Activated naive CD8-positive, alpha-beta T cell (primary cell): Measurements from ENCODE around the gene KCNK13.
"Not testable (repeated sequence)": the region's sequence is repeated elsewhere in the genome, so short reads cannot be mapped to it uniquely, and the experiment has no call there.

Source experiments
- H3K27ac Mint-ChIP-seq: one replicate; pipeline ENCODE4 v1.8.0; 2021; ENCODE audit warnings: mixed read lengths
- H3K27me3 Mint-ChIP-seq: one replicate; pipeline ENCODE4 v1.8.0; 2021; ENCODE audit warnings: mixed read lengths
- H3K36me3 Mint-ChIP-seq: one replicate; pipeline ENCODE4 v1.8.0; 2021; ENCODE audit warnings: mixed read lengths
- H3K4me1 Mint-ChIP-seq: one replicate; pipeline ENCODE4 v1.8.0; 2021; ENCODE audit warnings: low read depth, mixed read lengths
- H3K4me3 Mint-ChIP-seq: one replicate; pipeline ENCODE4 v1.8.0; 2021; ENCODE audit warnings: mild to moderate bottlenecking, mixed read lengths
- H3K9me3 Mint-ChIP-seq: one replicate; pipeline ENCODE4 v1.8.0; 2021; ENCODE audit warnings: low read depth, mixed read lengths

The KCNK13 gene

DNA sequence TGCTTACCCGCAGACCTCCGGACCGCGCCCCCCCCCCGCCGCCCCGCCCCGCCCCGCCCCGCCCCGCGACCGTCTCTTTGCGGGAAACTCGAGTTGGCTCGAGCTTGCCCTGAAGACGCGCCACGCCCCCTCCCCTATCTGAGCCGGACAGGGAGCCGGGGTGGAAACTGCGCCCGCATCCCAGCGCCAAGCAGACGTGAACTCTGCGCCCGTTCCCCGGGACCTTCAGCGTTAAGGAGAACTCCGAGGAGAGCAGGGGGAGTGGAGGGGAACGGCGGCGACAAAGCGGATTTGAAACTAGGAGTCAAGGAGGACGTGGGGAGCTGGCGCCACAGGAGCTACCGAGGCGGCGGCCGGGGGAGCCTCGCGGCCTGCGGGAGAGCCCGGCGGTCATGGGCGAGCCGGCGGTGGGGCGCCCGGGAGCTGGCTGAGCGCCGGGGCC lies at the start of gene KCNK13:
Gene KCNK13 (plus strand): TSS at position 310 of the 442 bp plus-strand sequence. CDS start 212 bp downstream, outside the sequence.
- Mint-ChIP-seq H3K4me3 (peak within 1 kb of the TSS; percentile 89), H3K4me1 (peaks cover 18% of the 10 kb centered on the region), H3K27ac (no peak within 1 kb of the TSS), H3K9me3 (no peaks in the 10 kb centered on the region), H3K36me3 (no peaks in the 10 kb centered on the region), H3K27me3 (peaks cover 50% of the 10 kb centered on the region)

DNA sequence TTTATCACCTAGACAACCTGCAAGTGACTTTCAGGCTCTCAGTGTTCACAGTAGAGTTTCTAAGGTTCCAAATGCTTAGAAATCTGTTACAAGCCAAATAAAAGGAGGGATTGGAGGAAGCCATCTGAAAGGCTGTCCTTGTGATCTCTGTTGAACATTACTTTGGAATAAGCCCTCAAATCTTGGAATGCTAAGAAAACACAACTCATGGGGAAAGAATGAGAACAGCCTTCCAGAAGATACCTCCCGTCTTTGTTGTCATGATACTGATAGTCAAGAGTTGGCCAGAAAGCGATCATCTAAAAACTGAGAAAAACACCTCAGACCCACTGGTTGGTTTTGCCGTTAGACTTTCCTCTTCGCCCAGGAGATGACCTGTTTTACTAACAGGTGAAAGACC lies 44.4 kb upstream of the KCNK13 start:
- H3K27ac Mint-ChIP-seq: no peak overlapping the region
- H3K27me3 Mint-ChIP-seq: no peaks in the 10 kb centered on the region
- H3K4me1 Mint-ChIP-seq: peaks cover 9% of the 10 kb centered on the region
- no peak overlapping the region for H3K4me3 Mint-ChIP-seq
- peaks cover 20% of the 10 kb centered on the region for H3K36me3 Mint-ChIP-seq
- no peaks in the 10 kb centered on the region for H3K9me3 Mint-ChIP-seq

GRCh38 chr14:90019824-90020523 lies 41.8 kb upstream of the KCNK13 start:
- Mint-ChIP-seq H3K9me3 (no peaks in the 10 kb centered on the region), H3K27me3 (no peaks in the 10 kb centered on the region), H3K4me1 (peaks cover 11% of the 10 kb centered on the region), H3K4me3 (no peak overlapping the region), H3K36me3 (peaks cover 28% of the 10 kb centered on the region), H3K27ac (peak overlapping the region; percentile 18)

DNA sequence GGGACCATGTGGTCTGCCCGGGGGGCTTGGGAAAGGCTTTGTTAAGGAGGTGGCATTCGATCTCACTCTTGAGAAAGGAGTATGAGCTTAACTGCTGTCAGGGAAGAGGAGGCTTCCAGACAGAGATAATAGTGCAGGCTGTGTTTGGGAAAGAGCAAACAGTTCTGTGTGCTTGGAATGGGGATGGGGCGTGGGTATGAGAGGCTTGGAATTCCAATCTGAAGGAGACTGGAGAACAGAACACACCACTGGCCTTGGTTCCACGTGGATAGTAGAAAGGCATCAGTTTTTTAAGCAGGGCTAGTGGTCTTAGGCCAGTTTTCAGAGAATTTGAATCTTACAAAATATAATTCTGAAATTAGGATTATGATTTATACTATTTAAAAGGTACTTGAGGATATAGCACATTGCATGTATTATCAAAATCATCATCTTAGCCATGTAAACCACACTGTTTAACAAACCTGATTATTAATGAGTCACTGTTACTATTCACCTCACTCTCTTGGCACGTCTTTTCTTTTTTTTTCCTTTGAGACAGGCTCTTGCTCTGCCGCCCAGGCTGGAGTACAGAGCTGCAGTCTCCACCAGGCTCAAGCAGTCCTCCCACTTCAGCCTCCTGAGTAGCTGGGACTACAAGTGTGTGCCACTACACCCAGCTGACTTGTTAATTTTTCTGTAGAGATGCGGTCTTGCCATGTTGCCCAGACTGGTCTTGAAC lies 38.5 kb upstream of the KCNK13 start:
- Mint-ChIP-seq H3K9me3 (no peaks in the 10 kb centered on the region), H3K36me3 (peaks cover 29% of the 10 kb centered on the region), H3K4me3 (no peak overlapping the region), H3K27me3 (no peaks in the 10 kb centered on the region), H3K27ac (no peak overlapping the region), H3K4me1 (peaks cover 11% of the 10 kb centered on the region)

GRCh38 chr14:90024910-90025309 lies 36.9 kb upstream of the KCNK13 start:
- H3K4me3 Mint-ChIP-seq: no peak overlapping the region
- no peaks in the 10 kb centered on the region for H3K9me3 Mint-ChIP-seq
- no peaks in the 10 kb centered on the region for H3K27me3 Mint-ChIP-seq
- H3K36me3 Mint-ChIP-seq: peaks cover 23% of the 10 kb centered on the region
- no peak overlapping the region for H3K27ac Mint-ChIP-seq
- peaks cover 5% of the 10 kb centered on the region for H3K4me1 Mint-ChIP-seq

GRCh38 chr14:90026608-90027007 lies 35.2 kb upstream of the KCNK13 start:
- not testable (repeated sequence) for H3K4me1 Mint-ChIP-seq, H3K27ac Mint-ChIP-seq, H3K4me3 Mint-ChIP-seq, H3K27me3 Mint-ChIP-seq, H3K9me3 Mint-ChIP-seq
- H3K36me3 Mint-ChIP-seq: peaks cover 27% of the 10 kb centered on the region

- H3K36me3 Mint-ChIP-seq: peaks cover 29% of the 10 kb centered on the region
- no peak overlapping the region for H3K27ac Mint-ChIP-seq
- peaks cover 4% of the 10 kb centered on the region for H3K4me1 Mint-ChIP-seq
- H3K9me3 Mint-ChIP-seq: no peaks in the 10 kb centered on the region
- no peak overlapping the region for H3K4me3 Mint-ChIP-seq
- H3K27me3 Mint-ChIP-seq: no peaks in the 10 kb centered on the region
Measured at GRCh38 chr14:90027842-90028241, 34.0 kb upstream of the KCNK13 start.

DNA sequence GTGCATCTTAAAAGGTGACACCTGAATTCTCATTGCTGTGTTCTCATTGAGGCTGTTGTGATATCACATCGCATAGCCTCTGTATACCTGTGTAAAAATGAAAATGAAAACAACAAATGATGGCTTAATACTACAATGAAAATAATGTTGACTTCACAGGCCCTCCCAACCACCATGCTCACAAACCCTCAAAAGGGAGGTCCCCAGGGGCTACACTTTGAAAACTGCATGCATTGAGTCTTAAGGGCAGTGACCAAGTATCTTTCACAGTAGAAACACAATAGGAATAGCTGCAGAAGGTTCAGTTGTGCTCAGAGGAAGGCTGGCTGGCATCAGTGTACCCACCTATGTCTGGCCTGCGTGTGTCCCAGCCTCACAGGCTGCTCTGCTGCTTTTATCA lies 27.6 kb upstream of the KCNK13 start:
- H3K4me3 Mint-ChIP-seq: no peak overlapping the region
- H3K36me3 Mint-ChIP-seq: peaks cover 25% of the 10 kb centered on the region
- no peak overlapping the region for H3K27ac Mint-ChIP-seq

DNA sequence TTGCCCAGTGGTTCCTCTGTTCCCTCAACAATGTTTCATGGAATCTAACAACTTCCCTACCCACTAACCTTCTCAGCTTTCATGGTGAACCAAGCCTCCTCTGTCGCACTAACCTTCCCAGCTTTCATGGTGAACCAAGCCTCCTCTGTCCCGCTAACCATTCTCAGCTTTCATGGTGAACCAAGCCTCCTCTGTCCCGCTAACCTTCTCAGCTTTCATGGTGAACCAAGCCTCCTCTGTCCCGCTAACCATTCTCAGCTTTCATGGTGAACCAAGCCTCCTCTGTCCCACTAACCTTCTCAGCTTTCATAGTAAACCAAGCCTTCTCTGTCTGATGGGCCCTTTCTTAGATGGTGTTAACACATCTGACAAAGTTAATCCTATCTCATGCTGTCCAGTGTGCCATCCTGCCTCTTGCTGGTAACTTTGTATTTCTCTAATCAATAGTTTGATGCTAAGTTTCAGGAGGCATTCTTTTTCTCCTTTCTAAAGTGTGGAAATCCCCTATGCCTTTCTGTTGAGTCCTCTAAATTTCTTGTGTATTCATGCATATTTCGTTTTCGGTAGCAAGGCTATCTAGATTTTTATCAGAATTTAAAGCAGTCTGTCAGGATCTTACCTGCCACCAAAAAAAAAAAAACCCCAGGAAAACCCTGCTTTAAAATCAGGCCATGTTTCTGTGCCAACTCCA lies 26.8 kb upstream of the KCNK13 start:
- no peak overlapping the region for H3K27ac Mint-ChIP-seq
- H3K36me3 Mint-ChIP-seq: peaks cover 27% of the 10 kb centered on the region
- no peaks in the 10 kb centered on the region for H3K27me3 Mint-ChIP-seq
- H3K4me3 Mint-ChIP-seq: no peak overlapping the region
- no peaks in the 10 kb centered on the region for H3K9me3 Mint-ChIP-seq
- no peaks in the 10 kb centered on the region for H3K4me1 Mint-ChIP-seq

More for the DNA sequence above, 27.6 kb upstream of the KCNK13 start:
- Mint-ChIP-seq H3K9me3 (no peaks in the 10 kb centered on the region), H3K27me3 (no peaks in the 10 kb centered on the region), H3K4me1 (no peaks in the 10 kb centered on the region)

DNA sequence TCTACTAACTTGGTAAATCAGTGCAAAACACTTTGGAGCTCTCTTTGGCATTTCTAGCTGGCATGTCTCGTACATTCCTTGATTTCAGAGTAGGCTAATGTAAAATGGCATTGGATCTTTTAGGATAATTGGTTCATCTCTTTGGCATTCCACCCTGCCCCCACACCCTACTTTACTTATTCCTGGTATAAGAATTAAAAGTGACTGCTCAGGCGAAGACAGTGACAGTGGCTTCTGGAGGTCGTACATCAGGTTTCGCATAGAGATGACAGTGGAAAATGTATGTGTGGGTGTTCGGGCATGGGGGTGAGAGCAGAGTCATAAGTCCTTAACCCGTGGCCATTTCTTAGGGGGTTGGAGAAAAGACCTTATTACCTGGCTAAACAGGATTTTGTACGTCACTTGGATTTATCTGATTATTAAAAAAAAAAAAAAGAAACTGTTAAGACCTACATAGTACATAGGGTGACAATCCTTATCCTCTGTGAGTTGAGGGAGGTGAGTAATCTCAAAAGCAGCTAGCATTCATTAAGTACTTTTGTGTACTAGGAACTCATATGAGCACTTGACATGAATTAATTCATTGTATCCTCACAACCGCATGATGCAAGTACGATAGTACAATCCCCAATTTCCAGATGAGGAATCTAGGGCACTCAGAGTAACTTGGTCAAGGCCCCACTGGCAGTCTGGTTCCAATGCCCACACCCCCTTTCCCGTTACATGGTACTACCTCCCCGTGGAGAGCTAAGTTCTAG lies 22.4 kb upstream of the KCNK13 start:
- no peaks in the 10 kb centered on the region for H3K27me3 Mint-ChIP-seq
- H3K27ac Mint-ChIP-seq: no peak overlapping the region
- peaks cover 5% of the 10 kb centered on the region for H3K4me1 Mint-ChIP-seq
- H3K4me3 Mint-ChIP-seq: no peak overlapping the region
- H3K9me3 Mint-ChIP-seq: no peaks in the 10 kb centered on the region
- peaks cover 21% of the 10 kb centered on the region for H3K36me3 Mint-ChIP-seq

DNA sequence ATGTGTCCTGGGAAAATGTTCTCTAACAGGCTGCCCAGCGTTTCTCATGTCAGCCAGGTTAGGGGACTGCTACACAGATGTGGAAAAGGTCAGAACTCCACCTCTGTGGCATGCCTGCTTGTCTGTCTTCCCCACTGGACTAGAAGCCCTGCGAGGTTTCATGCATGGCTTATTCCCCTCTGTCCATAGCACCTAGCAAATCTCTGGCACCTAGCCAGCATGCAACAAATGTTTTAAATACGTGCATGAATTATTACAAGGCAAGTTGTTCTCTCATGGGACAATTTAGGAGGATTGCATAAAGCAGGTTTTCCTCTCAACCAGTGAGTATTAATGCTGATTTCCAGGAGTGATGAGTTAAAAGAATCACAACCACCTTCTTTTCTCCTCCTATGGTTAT lies 21.4 kb upstream of the KCNK13 start:
- H3K4me3 Mint-ChIP-seq: no peak overlapping the region
- no peak overlapping the region for H3K27ac Mint-ChIP-seq
- H3K36me3 Mint-ChIP-seq: peaks cover 27% of the 10 kb centered on the region
- H3K9me3 Mint-ChIP-seq: no peaks in the 10 kb centered on the region
- H3K4me1 Mint-ChIP-seq: peaks cover 5% of the 10 kb centered on the region
- no peaks in the 10 kb centered on the region for H3K27me3 Mint-ChIP-seq

DNA sequence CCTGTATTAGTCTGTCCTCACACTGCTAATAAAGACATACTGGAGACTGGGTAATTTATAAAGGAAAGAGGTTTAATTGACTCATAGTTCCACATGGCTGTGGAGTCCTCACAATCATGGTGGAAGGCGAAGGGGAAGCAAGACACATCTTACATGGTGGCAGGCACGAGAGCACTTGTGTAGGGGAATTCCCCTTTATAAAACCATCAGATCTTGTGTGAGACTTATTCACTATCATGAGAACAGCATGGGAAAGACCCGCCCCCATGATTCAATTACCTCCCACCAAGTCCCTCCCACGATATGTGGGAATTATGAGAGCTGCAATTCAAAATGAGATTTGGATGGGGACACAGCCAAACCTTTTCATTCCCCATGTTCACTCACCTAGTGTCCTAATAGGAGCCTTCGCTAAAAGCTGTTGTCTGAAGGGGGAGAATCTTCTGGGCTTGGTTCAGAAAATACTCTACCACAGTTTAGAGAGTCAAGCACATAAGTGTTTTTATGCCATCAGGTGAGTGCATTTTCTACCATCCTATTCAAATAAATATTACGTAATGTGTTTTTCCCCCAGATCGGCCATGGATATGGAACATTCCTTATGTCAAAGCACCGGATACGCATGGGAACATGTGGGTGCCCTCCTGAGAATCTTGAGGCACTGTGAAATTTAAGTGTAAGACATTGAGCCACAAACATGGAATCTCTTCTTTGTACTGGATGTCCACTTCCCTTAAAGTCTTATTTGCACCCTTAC lies 19.1 kb upstream of the KCNK13 start:
- no peaks in the 10 kb centered on the region for H3K27me3 Mint-ChIP-seq
- H3K9me3 Mint-ChIP-seq: no peaks in the 10 kb centered on the region
- peak overlapping the region; percentile 47 for H3K27ac Mint-ChIP-seq
- no peak overlapping the region for H3K4me3 Mint-ChIP-seq
- peaks cover 26% of the 10 kb centered on the region for H3K36me3 Mint-ChIP-seq
- peaks cover 5% of the 10 kb centered on the region for H3K4me1 Mint-ChIP-seq

DNA sequence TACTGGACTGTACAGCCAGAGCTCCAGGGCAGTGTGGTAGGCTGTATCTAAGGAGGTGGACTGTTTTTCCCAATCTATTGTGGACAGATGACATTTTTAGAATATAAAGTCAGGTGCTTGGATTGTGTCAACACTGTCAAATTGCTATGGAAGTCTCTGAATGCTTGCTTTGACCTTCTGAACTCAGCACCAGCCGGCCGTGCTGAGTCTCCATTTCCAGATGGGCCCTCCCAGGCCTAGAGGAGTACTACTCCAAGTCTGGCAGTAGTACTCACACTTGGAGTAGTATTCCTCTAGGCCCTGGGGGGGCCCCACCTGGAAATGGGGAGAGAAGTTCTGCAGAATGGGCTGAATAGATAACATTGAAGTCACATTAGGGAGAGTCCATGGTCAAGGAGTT lies 16.2 kb upstream of the KCNK13 start:
- no peaks in the 10 kb centered on the region for H3K27me3 Mint-ChIP-seq

DNA sequence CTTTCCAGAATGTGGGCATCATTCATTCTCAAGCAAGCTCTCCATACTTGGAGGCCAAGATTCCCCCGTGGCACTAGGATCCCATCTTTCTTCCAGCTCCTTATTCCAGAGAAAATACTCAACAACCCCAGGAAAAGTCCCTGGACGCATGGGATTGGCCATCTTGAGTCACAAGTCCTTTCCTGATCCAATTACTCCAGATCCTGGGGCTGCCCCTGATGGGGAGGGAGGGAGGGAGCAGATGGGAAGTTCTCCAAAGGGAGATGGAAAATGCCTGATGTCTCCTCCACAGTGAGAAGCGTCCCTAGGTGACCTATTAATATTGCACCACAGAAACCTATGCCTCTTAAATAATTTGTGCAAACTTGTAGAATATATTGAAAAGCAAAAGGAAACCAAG lies 12.4 kb upstream of the KCNK13 start:
- Mint-ChIP-seq H3K9me3 (no peaks in the 10 kb centered on the region), H3K36me3 (peaks cover 12% of the 10 kb centered on the region), H3K27ac (no peak overlapping the region), H3K27me3 (peaks cover 8% of the 10 kb centered on the region), H3K4me1 (no peaks in the 10 kb centered on the region), H3K4me3 (no peak overlapping the region)

More for the DNA sequence above, 16.2 kb upstream of the KCNK13 start:
- H3K4me1 Mint-ChIP-seq: peaks cover 3% of the 10 kb centered on the region
- no peak overlapping the region for H3K27ac Mint-ChIP-seq
- no peak overlapping the region for H3K4me3 Mint-ChIP-seq
- H3K9me3 Mint-ChIP-seq: no peaks in the 10 kb centered on the region
- H3K36me3 Mint-ChIP-seq: peaks cover 17% of the 10 kb centered on the region
